ENCODE data around the gene GPSM3.
"Not testable (repeated sequence)": the region's sequence is repeated elsewhere in the genome, so short reads cannot be mapped to it uniquely, and the experiment has no call there.

Gene GPSM3, protein sequence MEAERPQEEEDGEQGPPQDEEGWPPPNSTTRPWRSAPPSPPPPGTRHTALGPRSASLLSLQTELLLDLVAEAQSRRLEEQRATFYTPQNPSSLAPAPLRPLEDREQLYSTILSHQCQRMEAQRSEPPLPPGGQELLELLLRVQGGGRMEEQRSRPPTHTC

DNA sequence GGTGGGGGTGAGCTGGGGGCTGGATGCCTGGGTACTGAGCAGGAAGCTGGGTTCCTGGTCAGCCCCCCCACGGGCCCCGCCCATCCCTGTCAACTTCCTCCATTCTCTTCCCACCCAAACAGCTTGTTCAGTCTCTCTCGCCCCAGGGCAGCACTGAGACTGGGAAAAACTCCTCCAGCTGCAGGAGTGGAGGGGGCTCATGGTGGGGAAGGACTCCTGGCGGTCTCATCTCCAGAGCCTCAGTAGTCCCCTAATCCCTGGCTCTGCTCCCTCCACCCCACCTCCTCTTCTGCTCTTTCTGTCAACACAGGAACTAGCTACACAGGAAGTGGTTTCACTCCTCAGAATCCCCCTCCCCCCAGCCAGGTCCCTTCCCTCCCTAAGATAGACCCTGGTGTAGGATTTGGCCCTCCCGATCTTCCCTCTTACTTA, at the start of gene GPSM3:
Gene GPSM3, minus strand, starts transcription at position 36 of the 432 bp plus-strand sequence. CDS start 130 bp downstream, outside the sequence.
- DNase-seq: no peak

DNA sequence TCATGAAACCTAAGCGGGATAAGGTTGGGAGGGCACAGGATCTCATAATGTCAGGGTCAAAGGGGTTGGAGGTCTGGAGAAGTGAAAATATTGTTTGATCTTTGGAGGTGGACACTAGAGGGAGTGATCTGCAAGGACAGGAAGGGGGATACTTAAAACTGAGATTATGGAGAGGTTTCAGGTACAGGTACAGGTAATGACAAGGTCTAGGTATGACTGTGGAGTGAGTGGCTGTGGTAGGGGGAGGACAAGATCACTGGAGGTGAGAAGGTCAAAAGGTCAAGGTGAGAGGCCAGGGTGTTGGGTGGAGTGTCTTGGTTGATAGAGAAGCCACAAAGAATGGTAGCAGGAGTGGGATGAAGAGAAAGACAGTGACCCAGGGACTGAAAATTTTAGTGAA, 48.2 kb upstream of the GPSM3 start:
- DNase-seq: no peak

DNA sequence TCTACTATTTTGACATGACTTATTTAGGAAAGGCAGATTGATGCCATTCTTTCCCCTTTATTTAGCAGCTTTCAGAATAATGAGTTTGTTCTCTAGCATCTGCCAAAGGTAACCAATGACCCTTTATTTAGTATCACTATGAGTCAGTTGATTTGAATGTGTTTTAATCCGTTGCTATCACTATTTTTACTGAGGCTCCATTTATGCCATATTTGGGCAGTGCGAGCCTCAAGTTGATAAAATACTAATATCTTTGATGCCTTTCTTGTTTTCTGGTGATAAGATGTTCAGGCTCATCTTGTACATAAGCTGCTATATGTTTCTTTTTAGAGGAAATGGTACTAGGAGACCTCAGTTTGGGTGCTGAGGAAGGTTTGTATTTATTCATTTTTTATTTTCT, 47.0 kb upstream of the GPSM3 start:
- no peak for DNase-seq

DNA sequence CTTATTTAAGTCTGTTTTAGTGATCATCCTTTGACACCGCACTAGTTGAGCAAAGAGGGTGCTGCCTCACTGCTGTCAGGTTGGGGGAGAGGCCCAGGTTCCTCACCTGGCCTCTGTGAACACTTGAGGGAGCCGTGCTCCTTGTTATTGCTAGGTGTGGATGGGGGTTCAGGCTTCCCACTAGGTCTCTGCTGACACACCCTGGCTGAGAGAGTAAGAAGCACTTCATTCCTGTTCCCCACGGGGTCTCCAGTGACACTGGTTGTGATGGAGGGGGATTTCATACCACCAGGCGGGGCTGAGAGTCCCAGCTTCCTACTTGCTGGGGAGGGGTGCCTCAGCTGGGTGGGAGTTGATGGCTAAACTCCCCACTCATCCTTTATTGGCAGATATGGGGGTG, 42.5 kb upstream of the GPSM3 start:
- DNase-seq: no peak

DNA sequence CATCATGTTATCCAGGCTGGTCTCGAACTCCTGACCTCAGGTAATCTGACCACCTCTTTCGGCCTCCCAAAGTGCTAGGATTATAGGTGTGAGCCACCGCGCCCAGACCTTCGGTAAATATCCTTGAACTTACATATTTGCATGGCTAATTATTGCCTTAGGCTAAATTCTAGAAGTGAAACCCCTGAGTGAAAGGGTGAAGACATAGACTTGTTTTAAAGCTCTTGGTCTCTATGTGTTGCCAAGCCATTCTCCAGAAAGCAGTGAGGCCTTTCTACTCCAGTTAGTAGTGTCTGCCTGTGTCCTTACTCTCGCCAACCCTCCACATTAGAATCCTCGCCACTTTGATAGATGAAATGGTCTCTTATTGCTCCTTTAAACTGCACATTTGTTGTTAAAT, 34.0 kb upstream of the GPSM3 start:
- no peak for DNase-seq

DNA sequence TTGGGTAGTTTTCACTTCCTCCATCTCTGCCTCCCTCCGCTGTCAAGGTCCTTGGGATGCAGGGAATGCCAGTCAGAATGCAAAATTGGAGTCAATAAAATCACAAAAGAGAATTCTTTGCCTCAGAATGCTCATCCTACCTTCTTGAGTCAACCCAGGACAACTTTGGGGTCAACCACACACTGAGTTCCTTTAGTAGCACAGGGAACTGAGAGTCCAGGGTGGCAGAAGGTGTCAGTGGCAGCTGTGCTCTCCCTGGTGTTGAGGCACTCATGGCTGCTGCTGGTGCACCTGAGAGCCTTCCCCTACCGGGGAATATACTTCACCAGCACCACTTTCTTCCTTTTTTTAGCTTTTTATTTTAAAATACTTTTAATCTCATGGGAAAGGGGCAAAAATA, 32.3 kb upstream of the GPSM3 start:
- DNase-seq: no peak

DNA sequence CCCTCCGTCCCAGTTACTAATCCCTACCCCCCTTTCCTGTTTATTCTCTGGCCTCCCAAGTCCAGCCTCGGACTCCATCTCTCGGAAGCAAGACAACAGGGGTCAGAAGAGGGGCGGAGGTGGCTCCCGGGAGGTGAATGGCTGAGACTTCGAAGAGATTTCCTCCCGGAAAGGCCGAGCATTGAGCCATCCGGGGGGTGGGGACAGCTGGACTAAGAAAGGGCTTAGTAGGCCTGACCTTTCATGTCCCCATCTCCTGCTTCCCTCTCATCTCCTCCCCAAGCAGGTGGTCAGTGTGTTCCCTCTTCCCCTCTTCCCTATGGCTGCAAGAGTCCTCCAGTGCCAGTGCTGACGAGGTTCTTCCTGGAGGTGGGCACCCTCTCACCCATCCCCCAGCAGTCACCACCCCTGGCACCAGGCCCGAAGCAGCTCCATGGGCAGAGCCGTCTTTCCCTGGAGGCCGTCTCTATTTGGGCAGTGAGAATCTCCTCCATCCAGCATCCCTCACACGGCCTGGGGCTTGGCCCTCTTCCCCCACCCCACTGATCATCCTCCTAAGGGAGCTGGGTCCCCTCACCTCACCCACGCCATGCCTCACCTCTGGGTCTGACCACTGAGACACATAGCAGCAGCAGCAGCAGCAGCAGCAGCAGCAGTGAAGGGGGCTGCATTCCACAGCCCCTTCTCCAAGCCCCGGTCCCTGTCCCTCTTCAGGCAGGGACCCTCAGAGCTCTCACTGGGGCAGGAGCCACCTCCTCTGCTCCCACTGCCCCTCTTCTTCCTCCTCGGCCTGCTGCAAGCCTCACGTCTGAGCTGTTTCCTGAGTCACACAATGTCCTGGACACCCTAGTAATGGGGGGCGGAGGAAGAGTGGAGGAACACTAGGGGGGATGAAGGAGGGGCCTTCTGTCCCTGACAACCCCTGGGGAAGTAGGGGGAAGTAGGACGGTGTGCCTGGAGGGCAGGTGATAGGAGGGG, 31.1 kb upstream of the GPSM3 start, which contains the start of gene NOTCH4:
Gene NOTCH4, minus strand, starts transcription at position 810 of the 978 bp plus-strand sequence. Its CDS starts 139 bp downstream, at position 671.
- DNase-seq: no peak

DNA sequence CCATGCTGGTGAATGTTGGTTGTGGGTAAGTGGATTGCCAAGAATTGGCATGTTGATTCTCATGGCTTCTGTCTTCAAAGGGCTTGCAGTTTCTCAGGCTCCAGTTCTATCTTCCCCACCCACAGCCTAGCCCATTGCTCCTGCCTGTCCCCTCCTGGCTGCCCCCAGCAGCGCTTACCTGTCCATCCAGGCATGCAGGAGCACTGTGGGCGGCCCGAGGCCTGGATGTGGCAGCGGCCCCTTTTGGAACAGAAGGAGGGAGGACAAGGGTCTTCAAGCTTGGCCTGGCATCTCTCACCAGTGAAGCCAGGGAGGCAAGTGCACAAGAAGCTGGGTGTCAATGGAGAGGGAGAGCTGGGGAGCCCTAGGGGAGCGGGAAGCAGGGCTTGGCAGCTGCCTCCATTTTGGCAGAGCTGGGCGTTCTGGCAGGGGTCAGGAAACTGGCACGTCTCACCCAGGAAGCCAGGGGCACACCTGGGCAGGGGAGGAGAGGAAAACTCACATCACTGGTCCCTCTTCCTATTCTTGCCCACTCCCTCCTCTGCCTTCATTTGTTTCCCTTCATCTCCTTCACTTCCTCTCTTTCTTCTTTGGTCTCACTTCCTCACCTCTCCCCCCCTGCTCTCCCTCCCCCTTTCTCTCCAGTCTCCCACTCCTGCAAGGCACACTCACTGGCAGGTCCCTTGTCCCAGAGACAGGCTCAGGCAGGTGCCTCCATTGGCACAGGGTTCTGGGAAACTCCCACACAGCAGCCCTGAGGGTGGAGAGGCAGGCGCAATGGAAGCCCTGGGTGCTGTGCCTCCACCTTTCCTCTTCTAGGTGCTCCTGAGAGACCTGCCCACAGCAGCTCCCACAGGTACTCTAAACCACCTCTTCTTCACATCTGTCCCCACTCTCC, 30.1 kb upstream of the GPSM3 start:
- no peak for DNase-seq

DNA sequence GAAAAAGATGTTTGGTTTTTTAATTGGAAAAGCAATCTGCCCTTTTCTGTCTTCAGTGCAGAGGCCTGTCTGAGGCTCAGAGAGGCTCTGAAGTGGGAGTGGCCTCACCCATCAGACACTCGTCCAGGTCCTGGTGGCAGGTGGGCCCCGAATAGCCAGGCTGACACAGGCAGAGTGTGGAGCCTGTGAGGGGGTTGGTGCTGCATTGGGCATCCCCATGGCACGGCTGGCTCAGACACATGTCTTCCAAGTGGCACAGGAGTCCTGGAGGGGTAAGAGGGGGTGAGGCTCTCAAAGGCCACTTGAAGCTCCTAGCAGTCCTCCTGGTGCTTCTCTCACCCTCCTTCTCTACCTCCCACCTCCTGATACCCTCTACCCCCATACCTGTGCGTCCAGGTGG, 27.6 kb upstream of the GPSM3 start:
- DNase-seq: no peak

DNA sequence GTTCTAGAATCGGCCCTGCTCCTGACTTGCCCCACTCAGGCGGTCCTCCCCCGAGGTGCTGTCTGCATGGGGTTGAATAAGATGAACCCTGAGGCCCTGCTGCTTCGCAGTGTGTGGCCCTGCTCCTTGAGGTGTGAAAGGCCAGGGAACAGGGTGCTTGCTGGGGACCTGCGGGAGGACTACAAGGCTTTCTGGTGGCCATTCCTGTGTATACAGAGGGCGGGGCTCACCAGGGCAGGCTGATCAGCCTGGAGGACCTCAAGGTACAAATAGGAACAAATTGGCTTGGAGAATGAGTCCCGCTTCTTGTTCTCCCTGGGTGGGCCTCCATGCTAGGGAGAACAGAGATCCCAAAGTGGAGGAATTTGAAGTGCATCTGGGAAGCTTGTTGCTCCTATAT, 25.7 kb upstream of the GPSM3 start:
- DNase-seq: no peak

DNA sequence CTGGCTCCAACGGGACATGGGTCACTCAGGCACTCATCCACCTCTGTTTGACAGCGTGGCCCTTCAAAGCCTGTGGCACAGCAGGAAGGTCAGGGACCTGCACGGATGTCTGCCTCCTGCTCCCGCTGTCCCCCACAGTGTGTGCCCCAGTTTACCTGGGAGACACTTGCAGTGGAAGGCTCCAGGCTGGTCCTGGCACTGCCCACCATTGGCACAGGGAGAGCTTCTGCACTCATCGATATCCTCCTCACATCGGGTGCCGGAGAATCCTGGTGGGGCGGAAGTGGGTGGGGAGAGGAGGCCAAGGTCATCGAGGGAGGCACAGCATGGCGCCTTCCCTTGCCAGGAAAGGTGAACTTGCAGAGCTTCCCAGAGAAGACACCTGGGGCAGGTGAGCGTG, 24.6 kb upstream of the GPSM3 start:
- no peak for DNase-seq

DNA sequence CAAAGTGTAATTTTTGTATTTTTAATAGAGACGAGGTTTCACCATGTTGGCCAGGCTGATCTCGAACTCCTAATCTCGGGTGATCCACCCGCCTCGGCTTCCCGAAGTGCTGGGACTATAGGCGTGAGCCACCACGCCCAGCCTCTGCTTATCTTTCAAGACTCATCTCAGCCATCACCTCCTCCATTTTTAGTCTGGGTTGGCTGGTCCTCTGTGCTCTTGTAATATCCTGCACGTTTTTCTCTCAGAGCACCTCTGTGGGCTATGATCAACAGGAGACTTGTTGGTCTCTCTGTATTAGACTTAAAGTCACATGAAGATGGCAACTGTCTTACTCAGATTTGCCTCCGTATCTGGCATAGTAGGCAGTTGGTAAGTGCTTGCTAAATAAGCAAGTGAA, 23.8 kb upstream of the GPSM3 start:
- DNase-seq: no peak

DNA sequence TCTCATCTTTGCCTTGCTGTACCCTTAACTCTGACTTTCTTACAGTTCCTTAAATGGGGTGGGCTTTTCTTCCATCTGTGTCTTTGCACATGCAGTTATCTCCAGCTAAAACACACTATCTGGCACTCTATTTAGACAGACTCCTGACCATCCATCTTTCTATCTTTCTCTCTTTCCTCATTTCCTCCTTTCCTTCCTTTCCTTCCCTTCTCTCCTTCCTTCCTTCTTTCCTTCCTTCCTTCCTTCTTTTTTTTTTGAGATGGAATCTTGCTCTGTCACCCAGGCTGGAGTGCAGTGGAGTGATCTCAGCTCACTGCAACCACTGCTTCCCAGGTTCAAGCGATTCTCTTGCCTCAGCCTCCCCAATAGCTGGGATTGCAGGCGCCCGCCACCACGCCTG, 23.2 kb upstream of the GPSM3 start:
- no peak for DNase-seq

DNA sequence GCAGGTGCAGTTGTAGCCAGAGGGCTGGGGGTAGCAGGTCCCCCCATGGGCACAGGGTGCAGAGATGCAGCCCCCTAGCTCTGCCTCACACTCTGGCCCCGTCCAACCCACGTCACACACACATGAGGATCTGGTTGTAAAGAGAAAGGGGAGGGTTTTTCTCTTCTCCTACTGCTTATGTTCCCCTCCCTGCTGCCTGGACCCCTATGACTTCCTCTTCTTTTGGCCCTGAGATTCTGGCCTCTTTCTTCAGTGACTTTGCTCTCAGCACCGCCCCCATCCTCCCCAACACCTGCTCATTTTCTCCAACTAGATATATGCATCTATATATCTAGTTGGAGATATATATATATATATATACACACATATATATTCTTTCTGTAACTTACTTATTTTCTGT, 21.7 kb upstream of the GPSM3 start:
- DNase-seq: no peak

DNA sequence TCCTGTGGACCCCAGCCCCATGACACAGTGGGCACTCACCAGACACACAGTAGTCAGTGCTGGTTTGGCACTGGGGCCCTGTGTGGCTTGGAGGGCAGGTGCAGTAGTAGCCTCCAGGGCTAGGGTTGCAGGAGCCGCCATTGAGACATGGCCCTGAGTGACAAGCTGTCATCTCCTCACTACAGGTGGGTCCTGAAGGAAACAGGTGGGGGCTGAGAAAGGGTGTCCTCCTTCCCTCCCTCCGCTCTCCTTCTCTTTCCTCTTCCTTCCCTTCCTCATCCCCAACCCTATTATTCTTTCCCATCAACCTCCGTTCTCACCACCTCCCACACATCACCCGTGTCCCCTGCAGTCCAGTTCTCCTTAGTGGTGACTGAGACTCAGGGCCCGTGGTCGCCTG, 21.2 kb upstream of the GPSM3 start:
- DNase-seq: no peak

DNA sequence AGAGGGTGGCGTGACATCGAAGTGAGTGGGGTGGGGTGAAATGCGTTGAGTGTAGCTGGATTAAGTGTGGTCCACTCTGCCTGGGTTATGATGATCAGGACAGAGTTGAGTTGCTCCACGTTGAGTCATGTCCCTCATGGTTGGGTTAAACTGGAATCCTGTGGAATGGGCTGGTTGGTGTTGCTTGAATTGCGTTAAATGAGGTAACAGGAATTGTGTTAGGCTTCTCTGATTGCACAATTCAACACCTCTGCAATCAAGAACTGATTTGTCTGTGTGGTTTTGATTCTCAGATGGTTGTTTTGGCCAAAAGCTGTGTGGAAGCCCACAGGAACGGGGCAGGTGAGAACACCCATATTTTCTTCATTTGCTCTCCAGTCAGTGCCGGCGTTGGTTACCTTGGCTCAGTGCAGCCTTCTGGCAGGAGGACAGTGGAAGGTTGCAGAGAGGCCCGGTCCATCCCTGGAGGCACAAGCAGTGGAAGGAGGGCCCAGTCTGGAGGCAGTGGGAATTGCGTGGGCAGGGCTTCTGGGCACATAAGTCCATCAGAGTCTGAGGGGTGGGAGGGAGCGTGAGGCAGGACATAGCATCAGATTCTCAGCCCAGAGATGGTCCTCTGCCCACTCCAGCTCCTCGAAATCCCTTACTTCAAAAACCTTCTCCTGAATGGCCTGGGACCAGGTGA, 19.8 kb upstream of the GPSM3 start:
- DNase-seq: no peak

DNA sequence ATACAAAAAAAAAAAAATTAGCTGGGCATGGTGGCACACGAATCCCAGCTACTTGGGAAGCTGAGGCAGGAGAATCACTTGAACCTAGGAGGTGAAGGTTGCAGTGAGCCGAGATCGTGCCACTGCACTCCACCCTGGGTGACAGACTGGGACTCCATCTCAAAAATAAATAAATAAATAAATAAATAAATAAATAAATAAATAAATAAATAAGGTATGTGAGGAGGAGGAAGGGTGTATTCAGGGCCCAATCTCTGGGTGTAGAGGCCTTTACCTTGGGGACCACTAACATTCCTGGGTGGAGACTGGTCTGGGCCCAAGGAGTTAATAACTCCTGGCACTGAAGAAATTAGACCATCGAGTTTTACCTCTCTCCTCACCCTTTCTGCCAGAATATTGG, 19.0 kb upstream of the GPSM3 start:
- DNase-seq: not testable (repeated sequence)

DNA sequence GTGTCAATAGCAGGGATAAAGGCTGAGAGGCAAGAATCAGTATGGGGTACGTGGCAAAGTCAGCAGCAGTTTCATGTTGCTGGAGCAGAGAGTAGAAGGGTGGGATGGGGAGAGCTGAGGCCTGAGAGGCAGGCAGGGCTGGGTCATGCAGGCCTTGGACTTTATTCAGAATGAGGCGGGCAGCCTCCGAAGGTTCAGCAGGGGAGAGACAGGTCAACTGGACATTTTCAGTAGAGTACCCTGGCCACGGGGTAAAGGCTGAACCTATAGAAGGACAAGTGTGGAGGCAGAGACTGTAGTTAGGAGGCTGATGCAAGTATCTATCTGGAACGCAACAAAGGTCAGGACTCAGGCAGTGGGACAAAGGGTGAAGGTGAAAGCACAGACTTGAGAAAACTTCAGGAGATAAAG, 17.8 kb upstream of the GPSM3 start:
- DNase-seq: no peak

DNA sequence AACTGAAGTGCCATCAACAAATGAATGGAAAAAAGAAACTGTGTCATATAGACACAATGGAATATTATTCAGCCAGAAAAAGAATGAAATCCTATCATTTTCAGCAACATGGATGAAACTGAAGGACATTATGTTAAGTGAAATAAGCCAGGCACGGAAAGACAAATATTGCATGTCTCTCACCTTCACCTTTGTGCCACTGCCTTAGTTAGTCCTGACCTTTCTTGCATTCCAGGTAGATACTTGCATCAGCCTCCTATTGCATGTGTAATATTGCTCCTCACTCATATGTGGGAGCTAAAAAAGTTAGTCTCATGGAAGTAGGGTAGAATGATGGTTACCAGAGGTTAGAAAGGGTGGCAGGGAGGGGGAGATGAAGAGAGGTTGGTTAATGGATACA, 16.6 kb upstream of the GPSM3 start:
- no peak for DNase-seq

DNA sequence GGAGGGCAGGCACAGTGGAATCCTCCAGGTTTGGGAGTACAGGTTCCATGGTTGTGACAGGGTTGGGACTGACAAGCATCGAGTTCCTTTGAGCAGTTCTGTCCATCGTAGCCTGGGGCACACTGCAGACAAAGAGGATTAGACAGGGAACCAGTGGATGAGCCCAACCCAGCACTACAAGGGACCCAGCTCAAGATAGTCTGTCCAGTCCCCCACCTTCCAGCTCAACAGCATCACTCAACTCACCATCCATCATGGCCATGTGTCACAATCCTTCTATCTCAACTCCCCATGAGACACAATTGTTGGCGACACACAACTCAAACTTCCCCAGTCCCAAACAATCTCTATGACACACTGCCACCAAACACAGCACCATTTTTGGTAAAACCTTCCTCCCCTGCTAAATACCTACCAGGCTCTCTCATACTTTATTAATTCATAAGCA, 11.8 kb upstream of the GPSM3 start:
- DNase-seq: no peak

DNA sequence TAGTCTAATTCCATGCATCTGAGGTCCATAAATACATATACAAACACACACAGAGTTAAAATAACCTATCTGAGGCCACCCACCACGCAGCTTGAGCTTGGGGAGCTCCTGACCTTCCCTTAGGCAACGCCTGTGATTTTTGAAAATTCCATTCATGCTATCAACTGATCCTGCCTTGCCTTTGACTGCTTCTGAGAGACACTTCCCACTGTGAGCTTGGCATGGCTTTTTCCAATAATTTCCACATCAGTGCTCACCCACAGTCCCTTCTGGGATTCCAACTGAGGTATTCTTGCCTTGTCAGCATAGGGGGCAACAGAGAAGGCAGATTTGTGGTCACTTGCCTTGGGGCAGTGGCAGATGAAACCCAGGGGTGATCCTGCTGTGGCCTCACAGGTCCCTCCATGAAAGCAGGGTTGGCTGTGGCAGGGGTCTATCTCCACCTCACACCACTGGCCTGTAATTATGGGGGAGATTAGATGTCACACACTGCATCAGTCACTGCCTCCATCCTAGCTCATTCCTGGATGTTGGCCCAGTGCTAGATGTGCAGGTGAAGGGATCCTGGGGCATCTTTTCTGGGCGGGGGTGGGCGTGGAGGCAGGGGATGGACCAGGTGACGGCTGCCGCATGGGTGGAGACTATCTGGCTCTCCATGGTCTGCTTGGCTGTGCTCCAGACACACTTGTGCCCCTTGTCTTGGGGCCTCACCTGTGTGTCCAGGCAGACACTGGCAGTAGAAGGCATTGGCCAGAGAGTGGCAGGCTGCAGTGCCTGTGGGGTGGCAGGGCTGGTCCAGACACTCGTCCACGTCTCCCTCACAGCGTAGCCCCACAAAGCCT, 11.2 kb upstream of the GPSM3 start:
- DNase-seq: no peak

DNA sequence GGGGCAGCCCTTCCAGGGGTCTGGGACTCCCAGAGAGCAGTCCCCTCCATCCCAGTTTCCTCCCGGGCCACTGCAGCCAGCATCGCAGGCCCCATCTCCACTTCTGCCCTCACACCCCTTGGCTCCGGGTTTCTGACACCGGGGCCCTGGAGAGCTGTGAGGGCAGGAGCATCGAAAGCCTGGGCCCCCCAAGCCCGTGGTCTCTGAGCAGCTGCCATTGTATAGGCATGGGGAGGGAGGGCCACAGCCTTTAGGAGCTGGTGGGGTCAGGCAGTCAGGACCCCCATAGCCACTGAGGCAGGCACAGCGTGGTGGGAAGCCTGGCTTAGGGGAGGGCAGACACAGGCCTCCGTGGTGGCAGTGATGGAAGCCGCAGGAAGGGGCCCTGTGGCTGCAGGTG, 9.7 kb upstream of the GPSM3 start:
- no peak for DNase-seq

Data from NCI-H2171 (cell line).